ENCODE measurements around the gene GPATCH4.
"Not testable (repeated sequence)": the region's sequence is repeated elsewhere in the genome, so short reads cannot be mapped to it uniquely, and the experiment has no call there.

GPATCH4 gene

GRCh38 chr1:156571919-156572662 is 29.2 kb downstream of the GPATCH4 start, which contains the start of gene IQGAP3:
Gene IQGAP3 (minus strand): TSS chr1:156572565. CDS start chr1:156572529, 36 bp downstream.
- DNase-seq, result peak; percentile 82

GRCh38 chr1:156571261-156571852 is 29.9 kb downstream of the GPATCH4 start:
- no peak for DNase-seq

- DNase-seq, result no peak
These were observed 34.8 kb downstream of the GPATCH4 start for GRCh38 chr1:156566436-156566835.

GRCh38 chr1:156565519-156565918 is 35.8 kb downstream of the GPATCH4 start:
- DNase-seq, result no peak

GRCh38 chr1:156560585-156561163 is 40.6 kb downstream of the GPATCH4 start:
- DNase-seq, result no peak

GRCh38 chr1:156559797-156560385 is 41.4 kb downstream of the GPATCH4 start:
- no peak for DNase-seq

- no peak for DNase-seq
These were observed 42.0 kb downstream of the GPATCH4 start for GRCh38 chr1:156559086-156559796.

GRCh38 chr1:156556354-156556753 is 44.9 kb downstream of the GPATCH4 start:
- no peak for DNase-seq

- no peak for DNase-seq
These were observed 45.6 kb downstream of the GPATCH4 start for GRCh38 chr1:156555715-156556114.

- no peak for DNase-seq
These were observed 46.3 kb downstream of the GPATCH4 start for GRCh38 chr1:156554971-156555370.

GRCh38 chr1:156553860-156554485 is 47.3 kb downstream of the GPATCH4 start:
- DNase-seq, result no peak

- not testable (repeated sequence) for DNase-seq
These were observed 48.3 kb downstream of the GPATCH4 start for GRCh38 chr1:156552937-156553336.

GRCh38 chr1:156552518-156552917 is 48.8 kb downstream of the GPATCH4 start:
- DNase-seq, result no peak

GRCh38 chr1:156551869-156552268 is 49.4 kb downstream of the GPATCH4 start:
- no peak for DNase-seq

GRCh38 chr1:156551066-156551643 is 50.1 kb downstream of the GPATCH4 start:
- DNase-seq, result no peak

GRCh38 chr1:156550346-156550745 is 50.9 kb downstream of the GPATCH4 start:
- DNase-seq, result no peak

- no peak for DNase-seq
These were observed 51.4 kb downstream of the GPATCH4 start for GRCh38 chr1:156549831-156550230.

- no peak for DNase-seq
These were observed 51.9 kb downstream of the GPATCH4 start for GRCh38 chr1:156549390-156549789.

- DNase-seq, result no peak
These were observed 53.3 kb downstream of the GPATCH4 start for GRCh38 chr1:156547982-156548381.

- DNase-seq, result no peak
These were observed 53.8 kb downstream of the GPATCH4 start for GRCh38 chr1:156547434-156547833.

GRCh38 chr1:156546267-156546666 is 55.0 kb downstream of the GPATCH4 start:
- no peak for DNase-seq

- no peak for DNase-seq
These were observed 56.6 kb downstream of the GPATCH4 start for GRCh38 chr1:156544592-156545102.

Measured in NCI-H2171 treated with DMSO at 0.1 percent for 48 hours (cell line).